Measurements from ENCODE around the gene ZMYND19. TPM values are rescaled to one million over a fixed set of nuclear protein-coding genes. Genes with fewer than 3 reads are reported as not detected.
"Not testable (repeated sequence)": the region's sequence is repeated elsewhere in the genome, so short reads cannot be mapped to it uniquely, and the experiment has no call there.

Gene ZMYND19
- 10 to 100 TPM in 1 of 2 donors, 1 to 10 TPM in 1; 9.4 to 12.2 TPM for total RNA-seq
- long read RNA-seq, partial matches to known transcripts: 2 of 3 reads
- long read RNA-seq, other reads (novel, unspliced or antisense): 0 of 3 reads

- intact Hi-C loops (cut with DNase I): no loop called here
- peak; percentile 92 for DNase-seq
- peak; percentile 99 to 100 for ATAC-seq
Observed at GRCh38 chr9:137590469-137591383, at the start of gene ZMYND19. TSS of gene ZMYND19 (minus strand) at chr9:137590512. CDS start at chr9:137590263, 249 bp downstream.

GRCh38 chr9:137639303-137640051 is 49.2 kb upstream of the ZMYND19 start:
- DNase-seq (no peak), ATAC-seq (peak in 1 of 2 donors; percentile 23)

GRCh38 chr9:137638680-137639079 is 48.4 kb upstream of the ZMYND19 start:
- DNase-seq: no peak
- ATAC-seq: no peak
- intact Hi-C loops (cut with DNase I): no loop called here

More at GRCh38 chr9:137639303-137640051, 49.2 kb upstream of the ZMYND19 start:
- intact Hi-C loops (cut with DNase I): no loop called here

GRCh38 chr9:137634016-137634415 is 43.7 kb upstream of the ZMYND19 start:
- no peak for DNase-seq
- intact Hi-C loops (cut with DNase I): no loop called here
- no peak for ATAC-seq

- DNase-seq (no peak), ATAC-seq (peak; percentile 61 to 64)
- intact Hi-C loops (cut with DNase I): no loop called here
Observed at GRCh38 chr9:137632230-137633161, 42.2 kb upstream of the ZMYND19 start.

- no peak for ATAC-seq
- no peak for DNase-seq
- intact Hi-C loops (cut with DNase I): no loop called here
Observed at GRCh38 chr9:137631345-137632229, 41.3 kb upstream of the ZMYND19 start.

- intact Hi-C loops (cut with DNase I): no loop called here
- DNase-seq (no peak), ATAC-seq (peak in 1 of 2 donors; percentile 16)
Observed at GRCh38 chr9:137630679-137631078, 40.4 kb upstream of the ZMYND19 start.

- no peak for DNase-seq
- intact Hi-C loops (cut with DNase I): no loop called here
- no peak for ATAC-seq
Observed at GRCh38 chr9:137630126-137630525, 39.8 kb upstream of the ZMYND19 start.

GRCh38 chr9:137627406-137627805 is 37.1 kb upstream of the ZMYND19 start:
- intact Hi-C loops (cut with DNase I); DNase-seq; ATAC-seq: not testable (repeated sequence)

- ATAC-seq (no peak), DNase-seq (no peak)
- intact Hi-C loops (cut with DNase I): no loop called here
Observed at GRCh38 chr9:137626464-137626863, 36.2 kb upstream of the ZMYND19 start.

- ATAC-seq; DNase-seq; intact Hi-C loops (cut with DNase I): not testable (repeated sequence)
Observed at GRCh38 chr9:137622211-137622610, 31.9 kb upstream of the ZMYND19 start.

GRCh38 chr9:137621131-137621757 is 30.9 kb upstream of the ZMYND19 start:
- no peak for DNase-seq
- intact Hi-C loops (cut with DNase I): no loop called here
- no peak for ATAC-seq

- ATAC-seq: no peak
- no peak for DNase-seq
- intact Hi-C loops (cut with DNase I): no loop called here
Observed at GRCh38 chr9:137620581-137620980, 30.3 kb upstream of the ZMYND19 start.

- ATAC-seq: no peak
- no peak for DNase-seq
- intact Hi-C loops (cut with DNase I): no loop called here
Observed at GRCh38 chr9:137620048-137620405, 29.7 kb upstream of the ZMYND19 start.

- intact Hi-C loops (cut with DNase I): no loop called here
- DNase-seq: no peak
- ATAC-seq: peak; percentile 5 to 16
Observed at GRCh38 chr9:137619240-137620047, 29.1 kb upstream of the ZMYND19 start.
